Trophoblast cell (in vitro differentiated cells and primary cell): ENCODE results near the gene PRR5.

Source experiments
- DNase-seq, 2 donors: peaks; one replicate each; pipeline ENCODE4 v3.0.0-alpha.2; 2016
- H2AFZ ChIP-seq: 2 replicates; pipeline ENCODE4 v1.6.1; 2013; ENCODE audit warnings: low read length, moderate library complexity, mild to moderate bottlenecking; ENCODE audit not compliant: insufficient read depth, poor library complexity
- H2AK5ac ChIP-seq: 2 replicates; pipeline ENCODE4 v1.6.1; 2013; ENCODE audit warnings: mild to moderate bottlenecking, low read length
- H2BK120ac ChIP-seq: 2 replicates; pipeline ENCODE4 v1.6.1; 2013; ENCODE audit warnings: low read length, mild to moderate bottlenecking, moderate library complexity; ENCODE audit not compliant: insufficient read depth, poor library complexity
- H2BK12ac ChIP-seq: 2 replicates; pipeline ENCODE4 v1.6.1; 2013; ENCODE audit warnings: mild to moderate bottlenecking, low read length, moderate library complexity
- H2BK5ac ChIP-seq: 2 replicates; pipeline ENCODE4 v1.6.1; 2013; ENCODE audit warnings: low read length, low read depth, moderate library complexity, mild to moderate bottlenecking; ENCODE audit not compliant: poor library complexity
- H3K14ac ChIP-seq: 2 replicates; pipeline ENCODE4 v1.6.1; 2013; ENCODE audit warnings: mild to moderate bottlenecking, low read length
- H3K18ac ChIP-seq: 2 replicates; pipeline ENCODE4 v1.6.1; 2013; ENCODE audit warnings: mild to moderate bottlenecking, low read length
- H3K23ac ChIP-seq: 2 replicates; pipeline ENCODE4 v1.6.1; 2013; ENCODE audit warnings: low read length
- H3K27ac ChIP-seq: 2 replicates; pipeline ENCODE4 v1.5.1; 2013; ENCODE audit warnings: low read depth, mild to moderate bottlenecking, inconsistent platforms, low read length, moderate library complexity
- H3K27me3 ChIP-seq: 2 replicates; pipeline ENCODE4 v1.6.1; 2013; ENCODE audit warnings: inconsistent platforms, mild to moderate bottlenecking, low read length, moderate library complexity; ENCODE audit not compliant: insufficient read depth
- H3K36me3 ChIP-seq, 2 experiments: 1 replicate in 1 of 2; 2 replicates in 1 of 2; pipeline ENCODE4 v1.6.1; 2013; ENCODE audit warnings: low read length in 2 of 2, mild to moderate bottlenecking in 2 of 2, moderate library complexity in 1 of 2; ENCODE audit not compliant: insufficient read depth in 2 of 2, control insufficient read depth in 1 of 2
- H3K4ac ChIP-seq: 2 replicates; pipeline ENCODE4 v1.6.1; 2013; ENCODE audit warnings: low read depth, mild to moderate bottlenecking, low read length, moderate library complexity
- H3K4me1 ChIP-seq, 2 experiments: 1 replicate in 1 of 2; 2 replicates in 1 of 2; pipeline ENCODE4 v1.6.1; 2013; ENCODE audit warnings: low read length in 2 of 2, mild to moderate bottlenecking in 2 of 2, moderate library complexity in 1 of 2; ENCODE audit not compliant: insufficient read depth in 2 of 2, control insufficient read depth in 1 of 2
- H3K4me2 ChIP-seq: 2 replicates; pipeline ENCODE4 v1.6.1; 2013; ENCODE audit warnings: inconsistent platforms, mild to moderate bottlenecking, low read length, moderate library complexity
- H3K4me3 ChIP-seq: 2 replicates; pipeline ENCODE4 v1.5.1; 2013; ENCODE audit warnings: mild to moderate bottlenecking, low read depth, low read length, inconsistent platforms
- H3K79me1 ChIP-seq: one replicate; pipeline ENCODE4 v1.6.1; 2013; ENCODE audit warnings: low read length
- H3K79me2 ChIP-seq: 2 replicates; pipeline ENCODE4 v1.6.1; 2013; ENCODE audit warnings: low read length, mild to moderate bottlenecking; ENCODE audit not compliant: control insufficient read depth, insufficient read depth, poor library complexity
- H3K9ac ChIP-seq: 2 replicates; pipeline ENCODE4 v1.6.1; 2013; ENCODE audit warnings: mild to moderate bottlenecking, low read length
- H3K9me3 ChIP-seq: 2 replicates; pipeline ENCODE4 v1.6.1; 2013; ENCODE audit warnings: low read depth, mild to moderate bottlenecking, control low read depth, inconsistent platforms, low read length; ENCODE audit not compliant: insufficient read depth
- H4K12ac ChIP-seq: 2 replicates; pipeline ENCODE4 v1.6.1; 2013; ENCODE audit warnings: low read depth, mild to moderate bottlenecking, low read length, moderate library complexity
- H4K8ac ChIP-seq: 2 replicates; pipeline ENCODE4 v1.6.1; 2013; ENCODE audit warnings: low read depth, mild to moderate bottlenecking, low read length, moderate library complexity
- H4K91ac ChIP-seq: one replicate; pipeline ENCODE4 v1.6.1; 2013; ENCODE audit warnings: low read depth, mild to moderate bottlenecking, low read length, moderate library complexity
- WGBS: extraction: QIAGEN DNeasy Blood & Tissue Kit; methylation state at CpG from one replicate; pipeline ENCODE4 v1.1.7; 2013; ENCODE audit warnings: missing lambda C conversion rate; ENCODE audit not compliant: insufficient read length, insufficient coverage; ENCODE audit errors: extremely low coverage; 5-methylcytosine and 5-hydroxymethylcytosine counted together

The PRR5 gene

GRCh38 chr22:44714703-44715350, 12.8 kb downstream of the PRR5 start:
- H2AFZ ChIP-seq = no peak overlapping the region
- H3K36me3 ChIP-seq = peaks cover 19 to 21% of the 10 kb centered on the region in 2 experiments
- WGBS = no CpG with 5 or more reads among the region's 18 CpGs
- no peak overlapping the region for H2AK5ac ChIP-seq
- peaks cover 2% of the 10 kb centered on the region for H3K9me3 ChIP-seq
- H3K4me1 ChIP-seq = peaks cover 4 to 12% of the 10 kb centered on the region in 2 experiments
- H3K4me3 ChIP-seq = no peak overlapping the region
- no peaks in the 10 kb centered on the region for H3K27me3 ChIP-seq
- peak overlapping the region; percentile 30 for H3K18ac ChIP-seq
- no peak overlapping the region for H2BK5ac ChIP-seq
- H4K12ac ChIP-seq = no peak overlapping the region
- no peak overlapping the region for H3K27ac ChIP-seq
- no peaks in the 10 kb centered on the region for H3K79me2 ChIP-seq
- no peak overlapping the region for H2BK12ac ChIP-seq
- no peak overlapping the region for H3K4me2 ChIP-seq
- H3K9ac ChIP-seq = no peak overlapping the region
- DNase-seq = no peak
- H4K91ac ChIP-seq = no peak overlapping the region
- no peak overlapping the region for H3K23ac ChIP-seq
- no peak overlapping the region for H2BK120ac ChIP-seq
- no peak overlapping the region for H3K14ac ChIP-seq
- H3K4ac ChIP-seq = no peak overlapping the region
- H3K79me1 ChIP-seq = peaks cover 10% of the 10 kb centered on the region
- no peak overlapping the region for H4K8ac ChIP-seq

GRCh38 chr22:44718418-44718817, 16.4 kb downstream of the PRR5 start:
- Histone ChIP-seq H3K4me1 (no peaks in the 10 kb centered on the region), H3K23ac (no peak overlapping the region), H3K9me3 (no peaks in the 10 kb centered on the region), H2AFZ (no peak overlapping the region), H4K91ac (no peak overlapping the region), H3K79me2 (no peaks in the 10 kb centered on the region), H3K27me3 (no peaks in the 10 kb centered on the region), H2BK120ac (no peak overlapping the region), H2BK12ac (no peak overlapping the region), H4K12ac (no peak overlapping the region), H3K18ac (no peak overlapping the region), H3K27ac (no peak overlapping the region), H3K79me1 (no peaks in the 10 kb centered on the region), H3K4me2 (no peak overlapping the region), H3K4me3 (no peak overlapping the region), H3K14ac (no peak overlapping the region), H2AK5ac (no peak overlapping the region), H3K9ac (no peak overlapping the region), H4K8ac (no peak overlapping the region), H3K4ac (no peak overlapping the region), H2BK5ac (no peak overlapping the region), H3K36me3 (peaks cover 33% of the 10 kb centered on the region in 2 experiments)
- no CpG with 5 or more reads among the region's 3 CpGs for WGBS
- DNase-seq = no peak

GRCh38 chr22:44719586-44720368, 17.8 kb downstream of the PRR5 start:
- no peak overlapping the region for H4K91ac ChIP-seq
- no peak overlapping the region for H4K12ac ChIP-seq
- peaks cover 4 to 5% of the 10 kb centered on the region in 2 experiments for H3K4me1 ChIP-seq
- no peak overlapping the region for H2BK120ac ChIP-seq
- no peak overlapping the region for H3K14ac ChIP-seq
- H3K9me3 ChIP-seq = no peaks in the 10 kb centered on the region
- no peak overlapping the region for H4K8ac ChIP-seq
- WGBS = no CpG with 5 or more reads among the region's 13 CpGs
- no peaks in the 10 kb centered on the region for H3K27me3 ChIP-seq
- no peak overlapping the region for H3K27ac ChIP-seq
- no peak for DNase-seq
- no peaks in the 10 kb centered on the region for H3K79me2 ChIP-seq
- H2BK5ac ChIP-seq = no peak overlapping the region
- no peak overlapping the region for H3K4ac ChIP-seq
- no peak overlapping the region for H3K23ac ChIP-seq
- H3K18ac ChIP-seq = no peak overlapping the region
- no peaks in the 10 kb centered on the region for H3K79me1 ChIP-seq
- H3K9ac ChIP-seq = no peak overlapping the region
- no peak overlapping the region for H2AFZ ChIP-seq
- H3K36me3 ChIP-seq = peaks cover 26 to 29% of the 10 kb centered on the region in 2 experiments
- no peak overlapping the region for H3K4me3 ChIP-seq
- no peak overlapping the region for H3K4me2 ChIP-seq
- H2BK12ac ChIP-seq = no peak overlapping the region
- no peak overlapping the region for H2AK5ac ChIP-seq

DNA sequence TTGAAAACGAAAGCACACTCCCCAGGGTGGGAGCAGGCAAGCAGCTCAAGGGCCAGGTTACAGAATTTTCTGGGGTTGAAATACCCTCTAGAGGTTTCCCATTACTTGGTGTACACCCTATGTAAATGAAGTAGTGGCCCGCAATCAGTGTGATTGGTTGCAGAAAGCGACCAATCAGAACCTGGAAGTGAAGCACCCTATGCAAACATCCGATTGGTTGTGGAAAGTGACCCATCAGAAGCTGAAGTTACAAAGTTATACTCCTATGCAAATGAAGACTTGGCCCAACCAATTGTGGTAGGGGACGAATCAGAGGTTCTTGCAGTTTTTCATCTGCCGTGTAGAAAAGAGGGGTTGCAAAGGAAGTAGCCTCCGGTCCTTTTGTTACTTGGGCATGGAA, 19.2 kb downstream of the PRR5 start:
- H3K14ac ChIP-seq = no peak overlapping the region
- H3K79me1 ChIP-seq = no peaks in the 10 kb centered on the region
- H3K27ac ChIP-seq = no peak overlapping the region
- peaks cover 19 to 24% of the 10 kb centered on the region in 2 experiments for H3K36me3 ChIP-seq
- no peak overlapping the region for H4K12ac ChIP-seq
- no peak overlapping the region for H3K4me3 ChIP-seq
- H3K18ac ChIP-seq = no peak overlapping the region
- H3K9me3 ChIP-seq = no peaks in the 10 kb centered on the region
- H3K23ac ChIP-seq = no peak overlapping the region
- H2AK5ac ChIP-seq = no peak overlapping the region
- H4K8ac ChIP-seq = no peak overlapping the region
- H3K4ac ChIP-seq = no peak overlapping the region
- no peak overlapping the region for H4K91ac ChIP-seq
- DNase-seq = no peak
- H3K79me2 ChIP-seq = no peaks in the 10 kb centered on the region
- WGBS = no CpG with 5 or more reads among the region's 7 CpGs
- H3K4me1 ChIP-seq = peaks cover 8 to 12% of the 10 kb centered on the region in 2 experiments
- no peak overlapping the region for H2BK120ac ChIP-seq
- no peak overlapping the region for H2AFZ ChIP-seq
- no peak overlapping the region for H2BK12ac ChIP-seq
- H2BK5ac ChIP-seq = no peak overlapping the region
- no peak overlapping the region for H3K9ac ChIP-seq
- H3K27me3 ChIP-seq = no peaks in the 10 kb centered on the region
- H3K4me2 ChIP-seq = no peak overlapping the region
